ENCODE measurements around the gene USP25. TPM values are rescaled to one million over a fixed set of nuclear protein-coding genes. Genes with fewer than 3 reads are reported as not detected.

USP25 gene
- total RNA-seq, 1 donor, result 56.1 TPM

DNA sequence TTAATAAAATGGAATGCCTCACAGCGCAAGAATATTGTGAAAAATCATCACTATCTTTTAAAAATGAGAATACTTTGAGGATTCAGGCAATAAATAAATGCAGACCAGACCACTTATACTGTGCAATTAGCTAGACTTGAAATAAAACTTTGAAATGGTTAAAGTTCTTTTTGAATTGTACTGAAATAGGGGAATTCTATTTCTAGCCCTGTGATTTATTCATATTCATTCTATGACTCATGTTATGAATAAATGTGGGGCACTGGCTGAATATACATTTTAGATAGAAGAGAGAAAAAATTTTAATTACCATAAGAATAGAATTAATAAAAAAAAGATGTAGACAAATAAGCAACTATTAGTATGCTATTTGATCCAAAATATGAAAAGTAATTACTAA, 16.4 kb upstream of the USP25 start:
- DNase-seq (ENCODE audit: insufficient read length, low spot score, missing footprints), result no peak
- Histone ChIP-seq H3K36me3 (ENCODE audit: insufficient read depth, low read length) (no peaks in the 10 kb centered on the region), H3K4me2 (ENCODE audit: insufficient read depth, low read length) (no peak overlapping the region)

DNA sequence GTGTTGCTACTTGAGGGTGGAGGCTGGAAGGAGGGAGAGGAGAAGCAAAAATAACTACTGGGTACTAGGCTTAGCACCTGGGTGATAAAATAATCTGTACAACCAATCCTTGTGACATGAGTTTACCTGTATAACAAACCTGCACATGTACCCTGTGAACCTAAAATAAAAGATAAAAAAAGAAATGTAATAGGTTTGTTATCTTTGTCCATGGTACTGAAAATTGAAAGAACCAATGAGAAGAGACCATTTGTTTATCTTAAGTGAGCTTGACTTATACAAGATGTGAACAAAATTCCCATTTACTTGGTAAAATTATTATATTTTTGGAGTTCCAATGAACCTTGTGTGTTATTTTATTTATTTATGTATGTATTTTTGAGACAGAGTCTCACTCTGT, 11.1 kb upstream of the USP25 start:
- Histone ChIP-seq H3K79me2 (ENCODE audit: insufficient read depth, low read length) (no peaks in the 10 kb centered on the region), H4K20me1 (ENCODE audit: insufficient read depth, low read length) (no peaks in the 10 kb centered on the region), H2AFZ (ENCODE audit: low read length) (no peak overlapping the region), H3K36me3 (ENCODE audit: insufficient read depth, low read length) (no peaks in the 10 kb centered on the region), H3K27ac (ENCODE audit: low read depth, low read length) (no peak overlapping the region), H3K4me3 (ENCODE audit: insufficient read depth, low read length) (no peak overlapping the region), H3K27me3 (ENCODE audit: insufficient read depth, low read length) (no peaks in the 10 kb centered on the region), H3K4me2 (ENCODE audit: insufficient read depth, low read length) (no peak overlapping the region), H3K4me1 (ENCODE audit: insufficient read depth, low read length) (no peaks in the 10 kb centered on the region), H3K9me3 (ENCODE audit: low read depth, low read length) (no peaks in the 10 kb centered on the region)
- TF ChIP-seq, protein P1, sequence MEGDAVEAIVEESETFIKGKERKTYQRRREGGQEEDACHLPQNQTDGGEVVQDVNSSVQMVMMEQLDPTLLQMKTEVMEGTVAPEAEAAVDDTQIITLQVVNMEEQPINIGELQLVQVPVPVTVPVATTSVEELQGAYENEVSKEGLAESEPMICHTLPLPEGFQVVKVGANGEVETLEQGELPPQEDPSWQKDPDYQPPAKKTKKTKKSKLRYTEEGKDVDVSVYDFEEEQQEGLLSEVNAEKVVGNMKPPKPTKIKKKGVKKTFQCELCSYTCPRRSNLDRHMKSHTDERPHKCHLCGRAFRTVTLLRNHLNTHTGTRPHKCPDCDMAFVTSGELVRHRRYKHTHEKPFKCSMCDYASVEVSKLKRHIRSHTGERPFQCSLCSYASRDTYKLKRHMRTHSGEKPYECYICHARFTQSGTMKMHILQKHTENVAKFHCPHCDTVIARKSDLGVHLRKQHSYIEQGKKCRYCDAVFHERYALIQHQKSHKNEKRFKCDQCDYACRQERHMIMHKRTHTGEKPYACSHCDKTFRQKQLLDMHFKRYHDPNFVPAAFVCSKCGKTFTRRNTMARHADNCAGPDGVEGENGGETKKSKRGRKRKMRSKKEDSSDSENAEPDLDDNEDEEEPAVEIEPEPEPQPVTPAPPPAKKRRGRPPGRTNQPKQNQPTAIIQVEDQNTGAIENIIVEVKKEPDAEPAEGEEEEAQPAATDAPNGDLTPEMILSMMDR (IDR thresholded peaks at IDR 0.05; ENCODE audit: extremely low read depth, low read depth, low read length), result no peak
- DNase-seq (ENCODE audit: insufficient read length, low spot score, missing footprints), result no peak

More for the DNA sequence above, 16.4 kb upstream of the USP25 start:
- no peaks in the 10 kb centered on the region for H3K79me2 ChIP-seq (ENCODE audit: insufficient read depth, low read length)
- no peak overlapping the region for H3K27ac ChIP-seq (ENCODE audit: low read depth, low read length)
- H3K4me1 ChIP-seq (ENCODE audit: insufficient read depth, low read length), result peaks cover 6% of the 10 kb centered on the region
- H3K4me3 ChIP-seq (ENCODE audit: insufficient read depth, low read length), result no peak overlapping the region
- TF ChIP-seq, protein P1 (IDR thresholded peaks at IDR 0.05; ENCODE audit: extremely low read depth, low read depth, low read length), result no peak
- H3K9me3 ChIP-seq (ENCODE audit: low read depth, low read length), result no peaks in the 10 kb centered on the region
- H3K27me3 ChIP-seq (ENCODE audit: insufficient read depth, low read length), result no peaks in the 10 kb centered on the region
- no peaks in the 10 kb centered on the region for H4K20me1 ChIP-seq (ENCODE audit: insufficient read depth, low read length)
- no peak overlapping the region for H2AFZ ChIP-seq (ENCODE audit: low read length)

DNA sequence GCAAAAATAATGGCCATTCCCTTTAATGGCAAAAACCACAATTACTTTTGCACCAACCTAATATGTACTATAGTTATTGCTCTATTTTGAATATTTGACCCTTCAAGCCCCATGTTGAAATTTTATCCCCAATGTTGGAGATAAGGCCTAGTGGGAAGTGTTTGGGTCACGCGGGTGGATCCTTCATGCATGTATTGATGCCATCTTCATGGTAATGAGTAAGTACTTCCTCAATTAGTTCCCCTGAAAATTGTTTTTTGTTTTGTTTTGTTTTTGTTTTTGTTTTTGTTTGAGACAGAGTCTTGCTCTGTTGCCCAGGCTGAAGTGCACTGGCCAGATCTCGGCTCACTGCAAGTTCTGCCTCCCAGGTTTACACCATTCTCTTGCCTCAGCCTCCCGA, 9.8 kb upstream of the USP25 start:
- no peaks in the 10 kb centered on the region for H3K4me1 ChIP-seq (ENCODE audit: insufficient read depth, low read length)
- H3K27me3 ChIP-seq (ENCODE audit: insufficient read depth, low read length), result no peaks in the 10 kb centered on the region
- H3K27ac ChIP-seq (ENCODE audit: low read depth, low read length), result no peak overlapping the region
- H3K36me3 ChIP-seq (ENCODE audit: insufficient read depth, low read length), result no peaks in the 10 kb centered on the region
- TF ChIP-seq, protein P1 (IDR thresholded peaks at IDR 0.05; ENCODE audit: extremely low read depth, low read depth, low read length), result no peak
- no peak for DNase-seq (ENCODE audit: insufficient read length, low spot score, missing footprints)
- H2AFZ ChIP-seq (ENCODE audit: low read length), result no peak overlapping the region
- H3K79me2 ChIP-seq (ENCODE audit: insufficient read depth, low read length), result no peaks in the 10 kb centered on the region
- no peak overlapping the region for H3K4me2 ChIP-seq (ENCODE audit: insufficient read depth, low read length)
- H4K20me1 ChIP-seq (ENCODE audit: insufficient read depth, low read length), result no peaks in the 10 kb centered on the region
- H3K9me3 ChIP-seq (ENCODE audit: low read depth, low read length), result no peaks in the 10 kb centered on the region
- H3K4me3 ChIP-seq (ENCODE audit: insufficient read depth, low read length), result no peak overlapping the region

DNA sequence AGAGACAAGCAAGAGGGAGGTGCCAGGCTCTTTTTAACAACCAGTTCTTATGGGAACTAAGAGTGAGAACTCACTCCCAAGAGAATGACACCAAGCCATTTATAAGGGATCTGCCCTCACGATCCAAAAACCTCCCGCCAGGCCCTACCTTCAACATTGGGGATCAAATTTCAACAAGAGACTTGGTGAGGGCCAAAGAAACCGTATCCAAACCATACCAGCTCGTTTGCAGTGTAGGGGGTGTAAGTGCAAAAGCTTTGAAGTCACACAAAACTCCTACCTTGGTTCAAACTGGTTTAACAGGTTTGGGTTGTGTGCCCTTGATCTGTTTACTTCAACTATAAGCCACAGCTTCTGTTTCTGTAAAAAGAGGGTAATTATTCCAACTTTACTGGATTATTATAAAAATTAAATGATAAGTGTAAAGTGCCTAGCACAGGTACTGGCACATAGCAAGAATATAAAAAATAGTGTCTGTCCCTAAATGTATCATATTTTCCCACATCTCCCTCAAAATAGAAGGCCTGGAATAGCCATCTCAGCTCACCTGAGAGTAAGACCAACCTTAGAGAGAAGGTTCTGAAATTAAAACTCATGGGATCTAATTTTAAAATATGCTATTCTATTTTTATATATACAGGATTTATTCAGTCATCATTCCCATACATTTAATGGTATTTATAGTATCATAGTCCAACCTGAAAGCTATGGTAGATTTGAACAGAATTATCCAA, 7.0 kb upstream of the USP25 start:
- Histone ChIP-seq H3K4me3 (ENCODE audit: insufficient read depth, low read length) (no peak overlapping the region), H3K79me2 (ENCODE audit: insufficient read depth, low read length) (no peaks in the 10 kb centered on the region), H3K36me3 (ENCODE audit: insufficient read depth, low read length) (no peaks in the 10 kb centered on the region), H2AFZ (ENCODE audit: low read length) (no peak overlapping the region), H3K4me1 (ENCODE audit: insufficient read depth, low read length) (no peaks in the 10 kb centered on the region), H3K27ac (ENCODE audit: low read depth, low read length) (no peak overlapping the region), H3K4me2 (ENCODE audit: insufficient read depth, low read length) (no peak overlapping the region), H4K20me1 (ENCODE audit: insufficient read depth, low read length) (no peaks in the 10 kb centered on the region), H3K27me3 (ENCODE audit: insufficient read depth, low read length) (peaks cover 4% of the 10 kb centered on the region), H3K9me3 (ENCODE audit: low read depth, low read length) (no peaks in the 10 kb centered on the region)
- TF ChIP-seq, protein P1 (IDR thresholded peaks at IDR 0.05; ENCODE audit: extremely low read depth, low read depth, low read length), result no peak
- DNase-seq (ENCODE audit: insufficient read length, low spot score, missing footprints), result no peak
